GM18517 (cell line): ENCODE results near the gene PTPRB.
"Not testable (repeated sequence)": the region's sequence is repeated elsewhere in the genome, so short reads cannot be mapped to it uniquely, and the experiment has no call there.

Experiments used
- ATAC-seq: cut with Tn5 transposase; IDR thresholded peaks from one replicate; pipeline ENCODE4 v1.9.1; 2021; ENCODE audit warnings: mild to moderate bottlenecking, moderate library complexity; ENCODE audit not compliant: unreplicated experiment

The PTPRB gene

GRCh38 chr12:70549340-70550179 is 87.7 kb downstream of the PTPRB start:
- ATAC-seq, result no peak

- ATAC-seq, result no peak
These were observed 93.8 kb downstream of the PTPRB start for GRCh38 chr12:70543444-70543843.

- ATAC-seq, result no peak
These were observed 96.2 kb downstream of the PTPRB start for GRCh38 chr12:70540996-70541395.

GRCh38 chr12:70536650-70537049 is 100.6 kb downstream of the PTPRB start:
- no peak for ATAC-seq

GRCh38 chr12:70535896-70536374 is 101.3 kb downstream of the PTPRB start:
- no peak for ATAC-seq

- ATAC-seq, result no peak
These were observed 102.8 kb downstream of the PTPRB start for GRCh38 chr12:70534466-70534865.

GRCh38 chr12:70529647-70530046 is 107.6 kb downstream of the PTPRB start:
- ATAC-seq, result no peak

GRCh38 chr12:70520847-70521246 is 116.4 kb downstream of the PTPRB start:
- no peak for ATAC-seq

- no peak for ATAC-seq
These were observed 123.8 kb downstream of the PTPRB start for GRCh38 chr12:70513426-70513825.

- ATAC-seq, result no peak
These were observed 129.1 kb downstream of the PTPRB start for GRCh38 chr12:70508178-70508577.

- no peak for ATAC-seq
These were observed 129.8 kb downstream of the PTPRB start for GRCh38 chr12:70507442-70507841.

GRCh38 chr12:70497508-70497907 is 139.7 kb downstream of the PTPRB start:
- no peak for ATAC-seq

- not testable (repeated sequence) for ATAC-seq
These were observed 144.3 kb downstream of the PTPRB start for GRCh38 chr12:70492904-70493303.

GRCh38 chr12:70490928-70491327 is 146.3 kb downstream of the PTPRB start:
- ATAC-seq, result not testable (repeated sequence)

- ATAC-seq, result peak; percentile 57
These were observed 149.8 kb downstream of the PTPRB start for GRCh38 chr12:70487440-70487839.

GRCh38 chr12:70486588-70486987 is 150.6 kb downstream of the PTPRB start:
- ATAC-seq, result no peak

- no peak for ATAC-seq
These were observed 151.5 kb downstream of the PTPRB start for GRCh38 chr12:70485704-70486103.

GRCh38 chr12:70484464-70484863 is 152.8 kb downstream of the PTPRB start:
- ATAC-seq, result no peak

- no peak for ATAC-seq
These were observed 154.5 kb downstream of the PTPRB start for GRCh38 chr12:70482764-70483163.

GRCh38 chr12:70469221-70469820 is 167.9 kb downstream of the PTPRB start:
- ATAC-seq, result no peak

- no peak for ATAC-seq
These were observed 168.5 kb downstream of the PTPRB start for GRCh38 chr12:70468741-70469140.
